ENCODE results near the gene HOXA3. TPM values are rescaled to one million over a fixed set of nuclear protein-coding genes. Genes with fewer than 3 reads are reported as not detected.

The HOXA3 gene
- total RNA-seq, 1 experiment from 2014 or later: not detected

DNA sequence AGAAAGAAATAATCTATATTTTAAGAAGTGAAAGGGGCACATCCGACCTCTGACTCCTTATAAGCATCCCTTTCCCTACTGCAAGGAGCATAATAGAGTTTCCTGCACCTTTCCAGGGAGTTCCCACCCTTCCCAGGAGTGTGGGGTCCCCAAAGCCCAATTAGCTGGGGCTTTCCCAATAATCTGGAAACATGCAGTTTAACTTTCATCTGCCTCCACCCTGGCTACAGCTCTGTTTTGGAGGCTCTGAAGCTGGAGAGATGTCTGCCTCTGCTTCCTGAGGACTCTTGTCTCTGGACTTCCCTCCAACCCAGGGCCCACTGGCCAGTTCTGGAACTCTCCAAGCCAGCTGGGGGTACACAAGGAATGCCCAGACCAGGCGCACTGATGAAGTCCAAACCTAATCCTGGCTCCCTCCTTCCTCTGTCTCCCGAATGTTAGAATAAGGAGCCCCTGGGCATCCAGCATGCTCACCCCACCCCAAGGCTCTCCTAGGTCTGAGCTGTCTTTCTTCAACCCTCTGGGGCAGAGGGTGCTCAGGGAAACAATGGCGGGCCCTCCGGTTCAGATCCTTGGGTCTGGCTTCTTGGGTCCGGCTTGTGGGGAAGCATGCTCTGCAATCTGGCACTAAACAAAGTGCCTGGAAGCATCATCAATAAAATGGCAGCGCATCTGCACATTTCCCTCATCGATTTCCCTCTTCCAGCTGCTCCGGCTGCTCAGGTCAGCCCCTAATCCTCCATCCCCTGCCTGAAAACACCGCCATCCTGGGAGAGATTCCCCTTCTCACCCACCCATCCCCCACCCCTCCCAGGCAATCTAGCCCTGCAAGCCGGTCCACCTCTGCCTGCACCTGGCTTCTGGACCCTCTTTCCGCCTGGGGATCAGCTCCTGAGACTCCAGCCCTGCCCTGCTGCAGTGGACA lies 35.2 kb downstream of the HOXA3 start:
- no peak for DNase-seq (ENCODE audit: low read depth)

GRCh38 chr7:27116031-27116961 lies 36.1 kb downstream of the HOXA3 start:
- no peak for DNase-seq (ENCODE audit: low read depth)

DNA sequence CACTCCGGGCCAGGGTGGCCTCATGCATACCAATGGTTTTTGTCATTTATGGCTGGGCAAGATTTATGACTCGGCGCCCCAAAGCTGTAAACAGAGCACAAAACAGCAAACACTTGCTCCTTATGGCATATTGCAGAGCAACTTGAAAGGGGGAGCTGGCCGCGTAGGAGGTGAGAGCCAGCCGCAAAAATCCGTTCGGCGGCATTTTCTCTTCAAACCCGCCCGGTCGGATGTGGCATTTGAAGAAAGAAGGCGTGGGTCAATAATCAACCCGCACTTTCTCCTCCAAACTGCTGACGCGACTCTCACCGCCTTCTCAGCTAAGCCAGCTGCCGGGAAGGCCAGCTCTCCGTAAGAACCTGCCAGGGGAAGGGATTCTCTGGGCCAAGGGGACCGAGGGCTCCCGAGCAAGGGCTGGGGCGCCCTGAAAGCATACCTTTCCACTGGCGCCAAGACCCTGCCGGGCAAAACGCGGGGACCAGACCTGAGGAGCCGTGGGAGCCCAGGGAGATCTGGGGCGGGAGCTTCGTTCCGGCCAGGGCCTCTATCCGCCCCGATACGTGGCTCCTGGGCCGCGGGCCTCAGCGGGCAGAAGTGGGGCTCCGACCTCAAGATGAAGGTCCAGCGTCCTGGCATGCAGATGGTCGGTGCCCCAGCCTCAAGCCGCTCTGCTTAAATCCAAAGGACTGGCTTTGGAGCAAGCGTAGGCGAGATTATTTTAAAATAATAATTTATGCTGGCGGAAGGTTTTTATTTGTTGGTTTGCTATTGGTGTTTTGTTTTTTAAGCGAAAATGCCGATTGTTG lies 37.0 kb downstream of the HOXA3 start:
- DNase-seq (ENCODE audit: low read depth): no peak

DNA sequence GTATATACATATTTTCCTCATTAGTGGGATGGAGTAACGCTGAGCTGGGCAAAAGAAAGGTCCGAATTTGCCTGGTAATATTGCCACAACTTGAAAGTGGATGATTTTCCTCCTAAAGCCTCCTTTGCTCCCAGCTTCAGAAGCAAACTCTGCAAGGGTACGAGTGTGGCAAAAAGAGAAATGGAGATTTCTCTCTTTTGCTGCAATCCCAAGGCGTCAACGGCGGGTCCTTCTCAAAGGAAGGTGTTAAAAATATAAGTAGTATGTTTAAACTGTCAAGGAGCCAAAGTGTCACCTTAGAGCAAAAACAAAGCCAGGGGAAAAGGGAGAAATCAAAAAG lies 37.5 kb downstream of the HOXA3 start:
- no peak for DNase-seq (ENCODE audit: low read depth)

GRCh38 chr7:27113991-27114769 lies 38.2 kb downstream of the HOXA3 start:
- DNase-seq (ENCODE audit: low read depth): no peak

- DNase-seq (ENCODE audit: low read depth): no peak
Observed at GRCh38 chr7:27112955-27113949, 39.1 kb downstream of the HOXA3 start.

GRCh38 chr7:27112361-27112760 lies 40.0 kb downstream of the HOXA3 start:
- no peak for DNase-seq (ENCODE audit: low read depth)

DNA sequence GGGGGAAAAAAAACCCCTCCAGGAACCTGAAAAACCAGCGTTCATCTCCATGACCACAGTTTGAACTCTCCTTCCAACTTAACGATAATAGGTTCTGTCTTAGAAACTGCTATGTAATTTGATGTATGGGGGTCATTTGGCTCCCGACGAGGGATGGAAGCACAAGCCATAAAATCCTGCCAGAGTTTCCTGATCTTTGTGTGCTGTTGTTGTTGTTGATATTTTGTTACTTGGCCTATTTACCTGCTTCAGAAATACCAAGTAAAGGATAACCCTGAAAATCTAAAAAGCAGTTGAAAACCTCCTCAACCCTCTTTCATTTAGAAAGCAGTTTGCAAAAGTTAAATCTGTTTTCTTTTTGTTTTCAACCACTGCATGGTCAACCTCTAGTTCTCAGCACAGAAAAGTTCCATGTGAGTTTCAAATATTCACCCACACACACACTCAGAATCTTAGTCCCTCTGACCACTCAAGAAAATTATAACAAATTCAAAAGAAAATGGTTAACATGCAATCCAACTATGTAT lies 40.6 kb downstream of the HOXA3 start:
- DNase-seq (ENCODE audit: low read depth): no peak

DNA sequence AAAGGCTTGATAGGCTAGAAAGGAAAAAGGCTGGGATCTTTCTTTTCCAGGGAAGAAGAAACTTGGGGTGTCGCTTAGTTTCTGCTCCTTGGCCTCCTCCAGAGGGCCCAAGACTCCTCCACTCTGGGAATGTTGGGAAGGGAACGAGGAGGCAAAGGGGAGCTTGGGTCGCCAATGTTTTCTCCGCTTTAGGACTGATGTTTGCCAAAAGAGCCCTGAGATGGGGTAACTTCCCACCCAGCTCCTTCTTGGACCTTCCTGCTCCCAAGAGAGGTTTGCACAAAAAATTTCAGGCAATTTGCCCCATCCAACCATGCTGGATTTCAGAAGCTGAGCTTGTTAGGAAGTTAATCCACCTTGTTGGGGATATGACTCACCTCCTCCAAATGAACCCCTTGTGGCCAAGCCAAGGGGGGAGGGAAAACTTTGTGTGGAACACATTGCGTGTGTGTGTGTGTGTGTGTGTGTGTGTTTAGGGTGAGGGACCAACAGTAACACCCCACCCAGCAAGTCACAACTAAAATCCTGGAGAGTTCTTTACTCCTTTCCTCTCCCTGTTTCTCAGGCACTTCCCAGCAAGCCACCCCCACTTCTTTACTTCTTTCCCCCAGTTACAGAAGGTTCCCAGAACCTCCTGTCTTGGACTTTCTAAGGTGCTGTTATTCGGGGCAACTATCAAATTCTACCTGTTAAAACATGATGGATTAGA lies 41.2 kb downstream of the HOXA3 start:
- peak; percentile 33 for DNase-seq (ENCODE audit: low read depth)

DNA sequence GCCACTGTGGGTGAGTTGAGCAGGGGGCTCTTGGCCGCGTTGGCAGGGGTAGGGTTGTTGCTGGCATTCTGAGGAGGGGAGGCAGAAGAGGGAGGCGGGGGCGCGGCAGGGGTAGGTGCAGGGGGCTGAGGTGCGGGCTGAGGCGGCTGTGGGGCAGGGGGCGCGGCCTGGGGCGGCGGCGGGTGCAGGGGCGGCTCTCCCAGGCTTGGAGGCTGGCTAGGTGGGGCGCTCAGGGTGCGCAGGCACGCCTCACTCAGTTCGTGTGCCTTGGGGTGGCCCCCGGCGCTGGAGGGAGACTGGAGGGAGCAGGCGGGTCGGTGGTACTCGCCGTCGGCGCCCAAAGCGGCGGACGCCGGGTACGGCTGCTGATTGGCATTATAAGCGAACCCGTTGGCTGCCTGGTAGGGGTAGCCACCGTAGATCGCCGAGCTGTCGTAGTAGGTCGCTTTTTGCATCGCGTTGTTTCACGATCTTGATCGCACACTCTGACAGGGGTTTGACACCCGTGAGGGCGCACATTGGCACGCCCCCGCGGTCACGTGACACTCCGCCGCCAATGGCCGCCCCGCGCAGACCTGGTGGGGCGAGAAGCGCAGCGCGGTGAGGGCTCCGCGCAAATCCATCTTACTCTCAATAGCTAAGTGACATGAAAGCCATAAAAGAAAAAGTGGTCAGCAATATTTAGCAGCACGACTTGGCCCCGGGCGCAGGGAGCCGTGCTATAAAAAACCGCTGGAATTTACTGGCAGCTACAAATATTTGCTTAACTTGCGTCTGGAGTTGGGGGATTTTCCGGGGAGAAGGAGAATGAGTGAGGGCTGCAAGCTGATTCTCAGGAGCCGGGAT lies 42.0 kb downstream of the HOXA3 start:
- DNase-seq (ENCODE audit: low read depth): no peak

DNA sequence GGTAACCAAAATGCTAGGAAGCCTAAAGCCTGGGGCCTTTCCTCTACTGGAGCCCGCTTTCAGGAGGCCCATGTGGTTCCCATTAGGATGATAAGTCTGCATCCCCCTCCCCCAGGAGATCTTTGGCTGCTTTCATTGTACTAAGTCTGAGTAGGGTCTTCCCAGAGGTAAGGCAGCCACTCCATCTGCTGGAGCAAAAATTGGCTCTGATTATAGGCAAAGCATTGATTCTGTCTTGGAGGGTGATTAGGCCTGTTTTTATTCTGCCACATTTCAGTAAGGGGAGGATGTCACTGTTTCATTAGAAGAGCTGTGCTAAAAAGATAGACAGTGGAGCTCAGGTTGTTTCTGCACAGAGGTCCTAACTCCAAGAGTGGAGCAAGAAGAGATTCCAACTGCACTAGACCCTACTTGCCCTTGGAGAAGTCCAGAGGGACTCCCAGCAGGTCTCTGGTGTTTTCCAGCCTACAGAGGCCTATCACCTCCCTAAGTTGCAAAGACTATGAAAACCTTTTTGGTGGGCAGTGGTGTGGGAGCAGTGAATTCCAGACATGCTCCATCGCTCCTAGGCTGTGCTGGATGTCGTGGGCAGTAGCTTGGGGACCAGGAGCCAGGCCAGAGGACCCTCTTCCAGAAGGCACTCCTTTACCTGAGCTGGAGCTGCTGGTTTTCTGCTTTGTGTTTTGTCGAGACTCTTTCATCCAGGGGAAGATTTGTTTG lies 42.8 kb downstream of the HOXA3 start:
- no peak for DNase-seq (ENCODE audit: low read depth)

DNA sequence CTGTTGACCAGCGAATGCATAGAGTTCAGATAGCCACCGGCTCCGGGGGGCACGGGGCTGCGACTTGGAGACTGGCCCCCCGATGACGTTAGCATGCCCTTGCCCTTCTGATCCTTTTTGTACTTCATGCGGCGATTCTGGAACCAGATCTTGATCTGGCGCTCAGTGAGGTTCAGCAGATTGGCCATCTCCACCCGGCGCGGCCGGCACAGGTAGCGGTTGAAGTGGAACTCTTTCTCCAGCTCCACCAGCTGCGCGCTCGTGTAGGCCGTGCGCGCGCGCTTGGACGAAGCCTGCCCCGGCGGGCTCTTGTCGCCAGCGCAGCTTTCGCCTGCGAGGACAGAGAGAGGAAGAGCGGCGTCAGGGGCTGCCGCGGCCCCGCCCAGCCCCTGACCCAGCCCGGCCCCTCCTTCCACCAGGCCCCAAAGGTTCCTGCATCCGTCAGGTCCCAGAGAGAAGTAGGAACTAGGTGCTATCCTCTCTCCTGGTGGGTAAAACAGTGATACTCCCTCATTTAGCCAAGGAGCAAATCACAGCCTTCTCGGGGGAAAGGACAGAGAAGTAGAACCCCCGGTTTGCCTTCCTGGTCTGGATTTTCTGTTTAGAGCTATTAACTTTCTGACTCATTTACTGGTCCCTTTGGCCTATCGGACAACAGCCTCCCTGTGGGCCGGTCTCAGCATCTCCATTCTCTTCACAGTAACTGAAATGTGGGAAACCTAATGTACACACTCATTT lies 43.8 kb downstream of the HOXA3 start:
- no peak for DNase-seq (ENCODE audit: low read depth)

DNA sequence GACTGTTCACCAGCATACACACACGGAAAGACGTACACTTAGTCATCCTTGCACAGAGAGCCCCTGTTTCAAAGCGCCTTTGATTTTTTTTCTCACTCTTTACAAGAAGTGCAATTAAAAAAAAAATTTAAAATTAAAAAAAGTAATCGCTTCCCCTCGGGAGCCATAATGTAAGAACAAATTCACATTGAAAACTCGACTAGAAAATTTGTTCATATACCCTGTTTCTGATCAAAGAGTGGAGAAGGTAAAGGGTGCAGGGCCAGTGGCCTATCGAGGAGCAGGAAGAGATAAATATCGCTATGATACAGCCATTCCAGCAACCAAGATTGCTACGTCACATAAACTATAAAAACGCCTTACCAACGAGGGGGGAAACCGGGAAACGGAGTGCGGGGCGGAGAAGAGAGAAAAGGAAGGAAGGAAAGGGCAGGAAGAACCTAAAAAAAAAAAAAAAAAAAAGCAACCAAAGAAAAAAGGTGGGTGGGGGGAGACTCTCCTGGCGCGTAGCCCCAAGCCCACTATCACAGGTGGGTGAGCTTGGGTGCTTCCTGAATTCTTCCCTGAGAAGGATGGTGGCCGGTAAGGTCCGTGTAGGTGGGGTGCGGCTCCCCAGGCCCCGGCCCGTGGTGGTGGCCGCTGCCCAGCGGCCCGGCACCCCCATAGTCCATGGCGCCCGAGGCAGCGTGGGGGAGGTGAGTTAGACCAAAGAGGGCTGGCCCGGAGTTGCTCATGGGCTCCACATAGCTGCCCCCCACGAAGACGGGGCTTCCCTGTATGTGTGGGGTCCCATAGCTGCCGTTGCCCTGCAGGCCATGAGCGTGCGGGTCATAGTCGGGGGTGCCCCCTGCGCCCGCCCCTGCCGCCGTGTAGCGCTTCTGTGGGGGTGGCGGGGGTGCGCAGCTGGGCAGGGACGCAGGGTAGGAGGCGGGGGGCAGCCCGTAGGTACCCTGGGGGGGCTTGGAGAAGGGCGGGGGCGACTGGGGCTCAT lies 44.7 kb downstream of the HOXA3 start:
- DNase-seq (ENCODE audit: low read depth): no peak

DNA sequence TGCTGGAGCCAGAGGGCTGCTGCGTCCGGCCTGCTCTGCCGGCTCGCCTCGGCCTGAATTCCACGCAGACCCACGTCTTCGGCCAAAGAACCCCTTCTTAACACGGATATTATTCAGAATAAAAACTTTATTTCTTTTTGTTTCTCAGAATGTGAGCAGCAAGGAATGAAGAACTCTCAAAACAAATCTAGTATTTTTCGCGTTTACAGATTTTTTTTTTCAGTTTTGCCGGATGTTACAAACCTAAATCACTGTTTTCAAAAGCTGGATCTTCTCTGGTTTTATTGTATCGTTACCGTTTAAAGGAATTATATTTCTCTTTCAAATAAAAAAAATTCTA lies 45.5 kb downstream of the HOXA3 start:
- DNase-seq (ENCODE audit: low read depth): no peak

Measured in HT1080 (cell line).